IPS DF 6.9 (cell line): ENCODE measurements around the gene MYO16.
A peak's percentile ranks its signal among the peaks of the same experiment; 100 is the strongest.
"Not testable (repeated sequence)": the region's sequence is repeated elsewhere in the genome, so short reads cannot be mapped to it uniquely, and the experiment has no call there.

Experiments used
- DNase-seq: peaks from one replicate; pipeline ENCODE4 v3.0.0-alpha.2; 2013; ENCODE audit warnings: low read depth, low spot score
- H3K27ac ChIP-seq: one replicate; pipeline ENCODE4 v1.5.1; 2013; ENCODE audit warnings: low read length, control low read depth
- H3K27me3 ChIP-seq: 2 replicates; pipeline ENCODE4 v1.6.1; 2013; ENCODE audit warnings: mild to moderate bottlenecking, low read length; ENCODE audit not compliant: control insufficient read depth, insufficient read depth
- H3K36me3 ChIP-seq: 2 replicates; pipeline ENCODE4 v1.6.1; 2013; ENCODE audit warnings: low read length; ENCODE audit not compliant: control insufficient read depth, insufficient read depth
- H3K4me1 ChIP-seq: 2 replicates; pipeline ENCODE4 v1.6.1; 2013; ENCODE audit warnings: low read length; ENCODE audit not compliant: control insufficient read depth, insufficient read depth
- H3K4me3 ChIP-seq: 2 replicates; pipeline ENCODE4 v1.5.1; 2013; ENCODE audit warnings: mild to moderate bottlenecking, low read length
- H3K9me3 ChIP-seq: 2 replicates; pipeline ENCODE4 v1.6.1; 2013; ENCODE audit warnings: low read length, inconsistent platforms; ENCODE audit not compliant: control insufficient read depth, insufficient read depth
- WGBS: extraction: QIAGEN DNeasy Blood & Tissue Kit; methylation state at CpG from one replicate; pipeline ENCODE4 v1.1.7; 2013; ENCODE audit warnings: mixed read lengths, missing lambda C conversion rate; ENCODE audit not compliant: insufficient read length, insufficient coverage; 5-methylcytosine and 5-hydroxymethylcytosine counted together

MYO16 gene

DNA sequence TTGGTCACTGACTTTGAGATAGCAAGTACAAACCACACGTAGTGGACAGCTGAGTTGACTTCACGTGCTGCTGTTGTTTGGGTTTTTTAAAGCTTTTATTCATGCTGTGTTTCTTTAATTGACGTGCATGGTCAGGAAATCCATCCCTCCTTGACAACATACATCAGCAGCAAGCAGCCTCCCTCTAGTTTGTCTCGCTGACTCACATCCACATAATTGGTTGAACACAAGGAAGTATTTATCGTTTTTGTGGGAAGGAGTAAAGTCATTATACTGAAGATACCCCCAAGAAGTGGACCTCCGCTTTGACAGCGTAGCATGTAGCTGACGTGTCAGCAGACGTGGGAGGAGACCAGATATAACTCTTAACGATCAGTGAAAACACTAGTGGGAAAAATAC lies 355.8 kb downstream of the MYO16 start:
- Histone ChIP-seq H3K36me3 (no peaks in the 10 kb centered on the region), H3K4me3 (no peak overlapping the region), H3K4me1 (peaks cover 4% of the 10 kb centered on the region), H3K27ac (no peak overlapping the region), H3K9me3 (no peaks in the 10 kb centered on the region), H3K27me3 (no peaks in the 10 kb centered on the region; the same call in 1 of the 2 replicates)
- no peak for DNase-seq
- WGBS, result no CpG with 5 or more reads among the region's 10 CpGs

DNA sequence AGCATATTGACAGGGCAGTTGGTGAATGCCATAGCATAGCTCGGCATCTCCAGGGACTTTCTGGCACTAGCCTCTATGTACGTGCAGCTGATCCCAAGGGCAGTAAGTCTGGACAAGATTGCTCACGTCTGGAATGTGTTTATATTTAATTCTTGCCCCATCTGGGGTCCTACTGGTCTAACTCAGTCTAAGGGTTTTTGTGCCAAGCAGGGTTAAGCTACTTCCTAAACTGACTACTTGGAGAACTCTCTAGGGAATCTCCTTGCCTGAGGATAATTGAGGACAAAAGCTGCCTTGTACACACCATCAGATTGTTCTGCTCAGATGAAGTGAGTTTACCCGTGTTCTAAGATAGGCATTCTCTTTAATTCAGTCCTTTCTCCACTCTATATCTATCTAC lies 358.1 kb downstream of the MYO16 start:
- H3K27ac ChIP-seq, result no peak overlapping the region
- DNase-seq, result no peak
- H3K4me3 ChIP-seq, result no peak overlapping the region
- no CpG with 5 or more reads among the region's 4 CpGs for WGBS
- H3K36me3 ChIP-seq, result no peaks in the 10 kb centered on the region
- H3K9me3 ChIP-seq, result no peaks in the 10 kb centered on the region
- no peaks in the 10 kb centered on the region; the same call in 1 of the 2 replicates for H3K27me3 ChIP-seq
- H3K4me1 ChIP-seq, result peaks cover 4% of the 10 kb centered on the region

DNA sequence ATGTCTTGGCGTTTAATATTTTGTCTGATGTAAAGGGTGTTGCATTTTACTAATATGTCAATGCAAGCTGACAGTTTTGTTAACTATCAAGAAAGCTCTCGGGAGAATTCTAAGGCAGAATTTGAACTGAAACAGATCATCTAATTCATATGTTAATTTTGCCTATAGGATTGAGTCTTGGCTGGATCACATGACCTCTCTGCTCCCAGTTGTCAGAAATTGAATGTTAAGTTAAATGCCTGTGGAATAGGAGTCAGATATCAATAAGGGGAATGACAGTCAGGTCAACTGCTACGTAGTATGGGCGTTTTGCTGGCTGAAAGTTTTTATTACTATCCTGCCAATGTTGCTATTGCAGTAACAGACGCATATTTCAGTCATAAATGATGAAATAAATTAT lies 358.5 kb downstream of the MYO16 start:
- H3K4me3 ChIP-seq, result no peak overlapping the region
- H3K9me3 ChIP-seq, result no peaks in the 10 kb centered on the region
- no peaks in the 10 kb centered on the region for H3K36me3 ChIP-seq
- no peak overlapping the region for H3K27ac ChIP-seq
- no peak for DNase-seq
- no CpG with 5 or more reads among the region's 5 CpGs for WGBS
- peaks cover 4% of the 10 kb centered on the region for H3K4me1 ChIP-seq
- H3K27me3 ChIP-seq, result no peaks in the 10 kb centered on the region; the same call in 1 of the 2 replicates

DNA sequence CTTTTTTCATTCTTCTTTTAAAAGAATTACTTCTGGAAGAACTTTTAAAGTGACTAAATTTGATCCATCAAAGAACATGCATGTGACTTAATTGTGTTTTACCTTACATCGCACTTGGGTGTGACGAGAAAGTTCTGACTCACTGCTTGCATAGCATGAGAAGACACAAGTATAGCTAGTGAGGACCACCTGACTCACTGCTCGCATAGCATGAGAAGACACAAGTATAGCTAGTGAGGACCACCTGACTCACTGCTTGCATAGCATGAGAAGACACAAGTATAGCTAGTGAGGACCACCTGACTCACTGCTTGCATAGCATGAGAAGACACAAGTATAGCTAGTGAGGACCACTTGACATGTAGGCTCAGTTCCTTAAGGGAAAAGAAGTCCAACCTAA lies 362.0 kb downstream of the MYO16 start:
- WGBS, result no CpG with 5 or more reads among the region's 3 CpGs
- not testable (repeated sequence) for H3K4me1 ChIP-seq, H3K4me3 ChIP-seq, DNase-seq, H3K9me3 ChIP-seq, H3K27me3 ChIP-seq, H3K36me3 ChIP-seq, H3K27ac ChIP-seq

DNA sequence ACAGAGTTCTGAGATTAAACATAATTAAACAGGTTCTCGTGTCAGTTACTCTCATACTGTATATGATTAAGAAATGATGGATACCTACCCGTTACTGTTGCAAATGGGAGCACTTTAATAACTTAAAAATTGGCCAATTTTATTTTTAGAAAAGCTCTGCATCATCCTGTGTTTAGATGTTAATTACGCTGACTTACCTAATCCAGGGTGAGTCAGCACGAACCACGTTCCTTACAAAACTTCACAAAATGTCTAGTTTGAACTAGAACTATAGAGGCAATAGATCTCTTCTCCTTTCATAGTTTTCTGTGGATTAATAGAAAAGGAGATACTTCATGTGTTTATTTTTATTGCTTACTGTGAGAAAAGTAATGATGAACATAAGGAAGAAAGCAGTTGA lies 363.9 kb downstream of the MYO16 start:
- DNase-seq, result no peak
- no CpG with 5 or more reads among the region's 5 CpGs for WGBS
- H3K9me3 ChIP-seq, result no peaks in the 10 kb centered on the region
- no peak overlapping the region for H3K4me3 ChIP-seq
- H3K27ac ChIP-seq, result no peak overlapping the region
- H3K36me3 ChIP-seq, result no peaks in the 10 kb centered on the region
- H3K27me3 ChIP-seq, result no peaks in the 10 kb centered on the region
- H3K4me1 ChIP-seq, result no peaks in the 10 kb centered on the region; the same call in 1 of the 2 replicates

DNA sequence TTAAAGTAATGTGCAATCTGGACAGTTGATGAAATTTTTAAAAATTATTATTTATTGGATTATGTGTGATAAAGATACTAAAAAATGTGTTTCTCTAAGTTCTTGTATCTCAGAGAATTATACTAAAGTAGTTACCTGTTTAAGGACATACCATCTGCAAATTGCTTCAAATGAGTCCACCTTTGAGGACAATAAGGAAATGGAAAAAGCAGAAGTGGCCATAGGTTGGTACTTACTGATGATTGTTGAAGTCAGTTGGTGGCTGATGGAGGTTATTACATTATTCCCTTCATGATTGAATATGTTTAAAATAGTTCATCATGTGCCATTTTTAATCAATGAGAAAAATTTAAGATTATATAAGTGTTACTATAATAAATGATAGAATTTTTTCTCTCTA lies 367.0 kb downstream of the MYO16 start:
- H3K27me3 ChIP-seq, result no peaks in the 10 kb centered on the region
- no peak overlapping the region for H3K4me3 ChIP-seq
- H3K9me3 ChIP-seq, result no peaks in the 10 kb centered on the region
- H3K36me3 ChIP-seq, result no peaks in the 10 kb centered on the region
- no peak for DNase-seq
- no peak overlapping the region for H3K27ac ChIP-seq
- H3K4me1 ChIP-seq, result no peaks in the 10 kb centered on the region; the same call in 1 of the 2 replicates

DNA sequence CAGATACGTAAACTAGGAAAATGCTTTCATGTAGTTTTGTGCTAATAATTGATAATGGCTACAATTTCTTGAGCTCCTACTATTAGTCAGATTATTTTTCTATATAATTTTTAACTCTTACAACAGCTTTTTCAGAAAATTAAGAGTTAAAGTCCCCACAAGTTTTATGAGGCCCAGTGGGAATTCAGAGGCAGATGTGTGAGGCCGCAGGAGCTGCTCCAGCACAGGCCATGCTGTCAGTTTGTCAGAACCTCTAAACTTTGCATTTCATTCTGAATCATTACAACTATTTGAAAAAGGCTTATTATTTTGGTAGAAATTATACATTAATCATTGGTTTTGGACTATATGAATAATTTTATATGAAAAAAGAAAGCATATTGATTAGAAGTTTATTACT lies 370.8 kb downstream of the MYO16 start:
- no peak overlapping the region for H3K27ac ChIP-seq
- DNase-seq, result no peak
- no peaks in the 10 kb centered on the region for H3K9me3 ChIP-seq
- no peak overlapping the region for H3K4me3 ChIP-seq
- no peaks in the 10 kb centered on the region for H3K27me3 ChIP-seq
- H3K4me1 ChIP-seq, result no peaks in the 10 kb centered on the region; the same call in 1 of the 2 replicates
- H3K36me3 ChIP-seq, result no peaks in the 10 kb centered on the region
- no CpG with 5 or more reads among the region's 2 CpGs for WGBS

DNA sequence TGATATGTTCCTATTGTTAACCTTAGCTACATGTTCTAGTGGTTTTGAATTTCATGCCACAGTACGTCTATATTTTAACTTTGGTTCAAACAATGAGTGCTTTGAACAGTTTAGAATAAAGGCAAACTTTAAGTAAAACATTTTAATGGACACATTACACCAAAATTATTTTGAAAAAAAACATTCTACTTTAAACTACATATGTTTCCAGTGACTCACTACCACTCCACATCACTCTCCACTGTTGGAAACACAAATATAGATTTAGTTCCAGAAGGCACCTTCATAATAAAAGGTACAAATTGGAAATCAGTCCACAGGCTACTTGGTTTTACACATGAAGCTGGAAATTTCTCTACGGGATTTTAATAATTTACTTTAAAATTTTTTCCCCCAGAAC lies 373.5 kb downstream of the MYO16 start:
- WGBS, result no CpG with 5 or more reads among the region's 2 CpGs
- no peak overlapping the region for H3K27ac ChIP-seq
- H3K4me3 ChIP-seq, result no peak overlapping the region
- no peaks in the 10 kb centered on the region for H3K27me3 ChIP-seq
- H3K9me3 ChIP-seq, result no peaks in the 10 kb centered on the region
- H3K36me3 ChIP-seq, result no peaks in the 10 kb centered on the region
- DNase-seq, result no peak
- no peaks in the 10 kb centered on the region for H3K4me1 ChIP-seq

DNA sequence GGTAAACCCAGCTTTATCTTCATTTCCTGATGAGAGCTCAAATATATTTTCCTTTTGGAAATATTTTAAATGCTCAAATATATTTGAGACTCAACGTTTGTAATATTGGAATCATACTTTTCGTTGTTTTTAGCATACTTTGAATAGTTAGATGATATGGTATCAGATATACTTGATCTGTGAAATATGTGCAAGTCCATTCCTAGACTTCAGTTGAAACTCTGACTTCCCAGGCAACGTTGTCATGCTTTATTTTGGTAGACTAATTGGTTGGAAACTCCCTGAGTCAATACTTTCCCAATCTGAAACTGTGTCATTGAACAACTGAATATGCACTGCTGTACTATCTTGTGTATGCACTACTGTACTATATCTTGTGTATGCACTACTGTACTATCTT lies 378.5 kb downstream of the MYO16 start:
- Histone ChIP-seq H3K27me3 (no peaks in the 10 kb centered on the region), H3K27ac (no peak overlapping the region), H3K4me1 (peaks cover 4% of the 10 kb centered on the region; the same call in 1 of the 2 replicates), H3K36me3 (no peaks in the 10 kb centered on the region), H3K4me3 (no peak overlapping the region), H3K9me3 (no peaks in the 10 kb centered on the region)
- DNase-seq, result no peak
- WGBS, result no CpG with 5 or more reads among the region's 3 CpGs

DNA sequence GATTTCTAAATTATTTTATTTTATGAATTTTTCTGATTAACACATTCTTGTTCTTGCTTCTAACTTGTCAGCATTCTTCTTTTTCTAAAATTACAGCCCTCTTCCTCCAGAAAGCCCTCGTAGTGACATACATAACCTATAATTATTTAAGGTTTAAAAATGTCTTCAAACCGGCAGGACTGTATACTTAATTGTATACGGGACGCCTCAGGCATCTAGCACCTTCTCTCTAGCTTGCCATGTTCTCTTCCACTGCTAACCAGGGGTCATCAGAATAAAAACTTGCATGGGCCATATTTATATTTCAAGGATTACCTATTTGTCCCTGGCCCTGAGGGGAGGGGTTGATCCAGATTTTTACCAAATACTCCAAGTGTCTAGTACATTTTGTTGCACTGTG lies 380.3 kb downstream of the MYO16 start:
- no peak overlapping the region for H3K27ac ChIP-seq
- WGBS, result no CpG with 5 or more reads among the region's 4 CpGs
- DNase-seq, result no peak
- peaks cover 4% of the 10 kb centered on the region; the same call in 1 of the 2 replicates for H3K4me1 ChIP-seq
- no peaks in the 10 kb centered on the region for H3K27me3 ChIP-seq
- no peaks in the 10 kb centered on the region for H3K36me3 ChIP-seq
- no peaks in the 10 kb centered on the region for H3K9me3 ChIP-seq
- H3K4me3 ChIP-seq, result no peak overlapping the region

DNA sequence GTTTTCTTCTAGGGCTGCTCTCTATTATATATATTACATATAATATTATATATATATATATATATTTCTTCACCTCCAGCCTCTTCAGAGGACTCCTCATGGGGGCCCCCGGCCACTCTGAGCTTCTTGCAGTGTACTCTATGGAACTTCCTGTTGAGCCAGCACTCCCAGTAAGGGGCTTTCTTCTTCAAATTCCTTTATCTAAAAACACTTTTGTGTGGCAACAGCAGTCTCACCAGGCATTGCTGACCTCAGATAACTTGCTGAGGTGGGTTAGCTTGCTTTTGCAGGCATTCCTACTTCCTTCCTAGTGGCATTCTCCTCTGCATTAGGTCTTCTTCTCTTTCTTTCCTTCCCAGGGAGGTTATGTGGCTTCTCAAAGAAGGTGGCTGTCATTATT lies 381.5 kb downstream of the MYO16 start:
- peak; percentile 31 for DNase-seq
- Histone ChIP-seq H3K27me3 (no peaks in the 10 kb centered on the region), H3K4me1 (peaks cover 4% of the 10 kb centered on the region; the same call in 1 of the 2 replicates), H3K36me3 (no peaks in the 10 kb centered on the region), H3K27ac (no peak overlapping the region), H3K9me3 (no peaks in the 10 kb centered on the region), H3K4me3 (no peak overlapping the region)
- WGBS, result no CpG with 5 or more reads among the region's 1 CpG
